ENCODE data around the gene GOLGA3.

GOLGA3 gene

GRCh38 chr12:132734206-132734605 lies 94.5 kb downstream of the GOLGA3 start:
- H3K4me3 ChIP-seq (ENCODE audit: low read length): no peak overlapping the region
- DNase-seq (ENCODE audit: low read depth): no peak
- TF ChIP-seq, protein P1, sequence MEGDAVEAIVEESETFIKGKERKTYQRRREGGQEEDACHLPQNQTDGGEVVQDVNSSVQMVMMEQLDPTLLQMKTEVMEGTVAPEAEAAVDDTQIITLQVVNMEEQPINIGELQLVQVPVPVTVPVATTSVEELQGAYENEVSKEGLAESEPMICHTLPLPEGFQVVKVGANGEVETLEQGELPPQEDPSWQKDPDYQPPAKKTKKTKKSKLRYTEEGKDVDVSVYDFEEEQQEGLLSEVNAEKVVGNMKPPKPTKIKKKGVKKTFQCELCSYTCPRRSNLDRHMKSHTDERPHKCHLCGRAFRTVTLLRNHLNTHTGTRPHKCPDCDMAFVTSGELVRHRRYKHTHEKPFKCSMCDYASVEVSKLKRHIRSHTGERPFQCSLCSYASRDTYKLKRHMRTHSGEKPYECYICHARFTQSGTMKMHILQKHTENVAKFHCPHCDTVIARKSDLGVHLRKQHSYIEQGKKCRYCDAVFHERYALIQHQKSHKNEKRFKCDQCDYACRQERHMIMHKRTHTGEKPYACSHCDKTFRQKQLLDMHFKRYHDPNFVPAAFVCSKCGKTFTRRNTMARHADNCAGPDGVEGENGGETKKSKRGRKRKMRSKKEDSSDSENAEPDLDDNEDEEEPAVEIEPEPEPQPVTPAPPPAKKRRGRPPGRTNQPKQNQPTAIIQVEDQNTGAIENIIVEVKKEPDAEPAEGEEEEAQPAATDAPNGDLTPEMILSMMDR (conservative IDR thresholded peaks at IDR 0.05; ENCODE audit: low read depth, low read length): no peak

DNA sequence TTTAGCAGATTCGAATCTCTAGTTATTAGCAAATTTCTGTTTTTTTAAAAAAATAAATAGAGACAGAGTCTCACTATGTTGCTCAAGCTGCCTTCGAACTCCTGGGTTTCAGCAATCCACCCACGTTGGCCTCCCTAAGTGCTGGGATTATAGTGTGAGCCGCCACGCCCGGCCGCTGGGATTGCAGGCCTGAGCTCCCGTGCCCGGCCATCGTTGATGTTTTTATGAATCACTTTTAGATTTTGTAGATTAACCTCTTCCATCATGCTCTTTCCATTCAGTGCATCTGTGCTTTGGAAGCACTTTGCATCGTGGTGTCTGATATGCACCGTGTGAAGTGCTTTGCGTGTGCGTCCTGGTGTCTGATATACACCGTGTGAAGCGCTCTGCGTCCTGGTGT lies 97.1 kb downstream of the GOLGA3 start:
- TF ChIP-seq, protein P1 (conservative IDR thresholded peaks at IDR 0.05; ENCODE audit: low read depth, low read length): no peak

DNA sequence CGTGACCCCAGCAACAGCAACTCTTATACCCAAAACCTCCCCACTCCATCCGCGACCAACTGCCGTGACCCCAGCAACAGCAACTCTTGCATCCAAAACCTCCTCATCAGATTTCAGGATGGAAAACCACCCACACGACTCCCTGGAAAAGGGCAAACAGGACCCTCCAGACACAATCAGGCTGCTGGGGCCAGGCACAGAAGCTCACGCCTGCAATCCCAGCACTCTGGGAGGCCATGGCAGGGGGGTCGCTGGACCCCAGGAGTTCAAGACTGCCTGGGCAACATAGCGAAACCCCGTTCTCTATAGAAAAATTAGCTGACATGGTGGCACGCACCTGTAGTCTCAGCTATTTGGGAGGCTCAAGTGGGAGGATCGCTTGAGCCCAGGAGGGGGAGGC lies 98.3 kb downstream of the GOLGA3 start:
- DNase-seq (ENCODE audit: low read depth): no peak
- no peak overlapping the region for H3K4me3 ChIP-seq (ENCODE audit: low read length)
- TF ChIP-seq, protein P1 (conservative IDR thresholded peaks at IDR 0.05; ENCODE audit: low read depth, low read length): no peak

More for the DNA sequence above, 97.1 kb downstream of the GOLGA3 start:
- no peak overlapping the region for H3K4me3 ChIP-seq (ENCODE audit: low read length)
- DNase-seq (ENCODE audit: low read depth): no peak

- no peak for DNase-seq (ENCODE audit: low read depth)
- TF ChIP-seq, protein P1 (conservative IDR thresholded peaks at IDR 0.05; ENCODE audit: low read depth, low read length): no peak
- H3K4me3 ChIP-seq (ENCODE audit: low read length): no peak overlapping the region
Measured at GRCh38 chr12:132729541-132730320, 98.9 kb downstream of the GOLGA3 start.

- H3K4me3 ChIP-seq (ENCODE audit: low read length): no peak overlapping the region
- DNase-seq (ENCODE audit: low read depth): no peak
- TF ChIP-seq, protein P1 (conservative IDR thresholded peaks at IDR 0.05; ENCODE audit: low read depth, low read length): no peak
Measured at GRCh38 chr12:132728502-132728901, 100.2 kb downstream of the GOLGA3 start.

GRCh38 chr12:132727091-132727794 lies 101.4 kb downstream of the GOLGA3 start:
- no peak for DNase-seq (ENCODE audit: low read depth)
- TF ChIP-seq, protein P1 (conservative IDR thresholded peaks at IDR 0.05; ENCODE audit: low read depth, low read length): no peak
- no peak overlapping the region for H3K4me3 ChIP-seq (ENCODE audit: low read length)
